ENCODE measurements around the gene GZMM. TPM values are rescaled to one million over a fixed set of nuclear protein-coding genes. Genes with fewer than 3 reads are reported as not detected.

The GZMM gene
- total RNA-seq, 1 experiment from 2014 or later: not detected

DNA sequence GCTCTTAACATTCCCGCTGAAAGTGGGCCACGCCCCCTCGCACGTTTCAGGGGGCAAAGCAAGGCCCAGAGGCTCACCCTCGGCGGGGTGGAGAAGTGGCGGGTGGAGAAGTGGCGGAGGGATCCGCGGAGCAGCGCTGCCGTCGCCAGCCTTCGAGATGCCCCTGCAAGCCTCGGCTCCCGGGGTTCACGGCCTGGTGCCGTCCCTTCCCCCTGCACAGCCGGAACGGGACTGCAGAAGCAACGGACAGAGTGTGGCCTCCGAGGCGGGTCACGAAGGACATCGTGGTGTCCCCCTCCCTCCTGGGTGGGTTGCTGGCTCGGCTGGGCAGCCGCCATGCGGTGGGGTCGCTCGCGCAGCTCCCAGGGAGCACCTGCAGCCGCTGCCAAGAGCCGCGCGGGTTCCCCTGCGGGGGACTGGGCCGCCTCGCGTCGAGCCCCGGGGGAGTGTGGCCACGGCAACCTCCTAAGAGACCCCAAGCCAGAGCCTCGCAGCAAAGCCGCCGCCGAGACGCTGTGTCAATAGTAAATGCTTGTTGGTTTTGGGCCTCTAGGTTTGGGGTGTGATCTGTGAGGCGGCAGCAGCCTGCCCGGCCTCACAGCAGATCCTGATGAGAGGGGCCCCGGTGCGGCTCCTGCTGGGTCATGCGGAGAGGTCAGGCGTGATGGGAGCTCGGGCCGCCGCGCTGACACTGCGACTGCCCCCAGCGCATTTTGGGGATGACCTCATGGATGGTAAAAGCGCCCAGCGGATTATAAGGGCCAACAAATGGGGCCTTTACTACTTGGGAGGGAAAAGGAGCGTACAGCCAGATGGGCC, 31.1 kb upstream of the GZMM start:
- intact Hi-C loops (cut with micrococcal nuclease): no loop called here
- Histone ChIP-seq H3K27me3 (ENCODE audit: low read length) (no peaks in the 10 kb centered on the region), H3K9me3 (ENCODE audit: low read length) (no peaks in the 10 kb centered on the region), H3K4me1 (ENCODE audit: insufficient read depth, low read length) (0 out of 2 replicates have a peak, but pooled peaks cover 5% of the 10 kb centered on the region), H3K9me2 (replicated peaks; ENCODE audit: low read length) (no peaks in the 10 kb centered on the region), H3F3A (ENCODE audit: low read length, unreplicated experiment) (no peaks in the 10 kb centered on the region), H3K27ac (ENCODE audit: low read length) (no peak overlapping the region), H3K4me2 (ENCODE audit: low read length) (no peak overlapping the region), H4K20me1 (ENCODE audit: low read length) (no peaks in the 10 kb centered on the region), H3K79me2 (ENCODE audit: low read length) (peaks cover 11% of the 10 kb centered on the region), H3K4me3 (ENCODE audit: low read length) (no peak overlapping the region), H3K36me3 (ENCODE audit: low read depth, low read length) (no peaks in the 10 kb centered on the region; the same call in 1 of the 2 replicates), H3K9ac (ENCODE audit: low read length) (no peak overlapping the region), H2AFZ (ENCODE audit: low read length) (no peak overlapping the region)
- TF ChIP-seq EZH2 (IDR thresholded peaks at IDR 0.05; ENCODE audit: low read length, unreplicated experiment) (no peak), EZH2phosphoT487 (IDR thresholded peaks at IDR 0.05; ENCODE audit: borderline replicate concordance, low read length) (no peak)
- TF ChIP-seq, protein P1, sequence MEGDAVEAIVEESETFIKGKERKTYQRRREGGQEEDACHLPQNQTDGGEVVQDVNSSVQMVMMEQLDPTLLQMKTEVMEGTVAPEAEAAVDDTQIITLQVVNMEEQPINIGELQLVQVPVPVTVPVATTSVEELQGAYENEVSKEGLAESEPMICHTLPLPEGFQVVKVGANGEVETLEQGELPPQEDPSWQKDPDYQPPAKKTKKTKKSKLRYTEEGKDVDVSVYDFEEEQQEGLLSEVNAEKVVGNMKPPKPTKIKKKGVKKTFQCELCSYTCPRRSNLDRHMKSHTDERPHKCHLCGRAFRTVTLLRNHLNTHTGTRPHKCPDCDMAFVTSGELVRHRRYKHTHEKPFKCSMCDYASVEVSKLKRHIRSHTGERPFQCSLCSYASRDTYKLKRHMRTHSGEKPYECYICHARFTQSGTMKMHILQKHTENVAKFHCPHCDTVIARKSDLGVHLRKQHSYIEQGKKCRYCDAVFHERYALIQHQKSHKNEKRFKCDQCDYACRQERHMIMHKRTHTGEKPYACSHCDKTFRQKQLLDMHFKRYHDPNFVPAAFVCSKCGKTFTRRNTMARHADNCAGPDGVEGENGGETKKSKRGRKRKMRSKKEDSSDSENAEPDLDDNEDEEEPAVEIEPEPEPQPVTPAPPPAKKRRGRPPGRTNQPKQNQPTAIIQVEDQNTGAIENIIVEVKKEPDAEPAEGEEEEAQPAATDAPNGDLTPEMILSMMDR (conservative IDR thresholded peaks at IDR 0.05; ENCODE audit: low read depth, low read length): no peak
- ATAC-seq (no peak), DNase-seq (no peak)
- no TSS peak for BruUV-seq (replicated peaks)
- ChIA-PET CTCF (no interaction called here), POLR2A (ENCODE audit: unreplicated experiment) (no interaction called here)

- Histone ChIP-seq H3K4me2 (ENCODE audit: low read length) (no peak overlapping the region), H3K27ac (ENCODE audit: low read length) (no peak overlapping the region), H3K9me3 (ENCODE audit: low read length) (no peaks in the 10 kb centered on the region), H3F3A (ENCODE audit: low read length, unreplicated experiment) (no peaks in the 10 kb centered on the region), H4K20me1 (ENCODE audit: low read length) (no peaks in the 10 kb centered on the region), H3K36me3 (ENCODE audit: low read depth, low read length) (no peaks in the 10 kb centered on the region; the same call in 1 of the 2 replicates), H3K27me3 (ENCODE audit: low read length) (no peaks in the 10 kb centered on the region), H2AFZ (ENCODE audit: low read length) (no peak overlapping the region), H3K9ac (ENCODE audit: low read length) (no peak overlapping the region), H3K79me2 (ENCODE audit: low read length) (peaks cover 4% of the 10 kb centered on the region), H3K4me1 (ENCODE audit: insufficient read depth, low read length) (0 out of 2 replicates have a peak, but pooled peaks cover 2% of the 10 kb centered on the region), H3K4me3 (ENCODE audit: low read length) (no peak overlapping the region), H3K9me2 (replicated peaks; ENCODE audit: low read length) (no peaks in the 10 kb centered on the region)
- ATAC-seq (no peak), DNase-seq (no peak)
- no peak for TF ChIP-seq EZH2 (IDR thresholded peaks at IDR 0.05; ENCODE audit: low read length, unreplicated experiment)
- TF ChIP-seq, protein P1 (conservative IDR thresholded peaks at IDR 0.05; ENCODE audit: low read depth, low read length): no peak
- no peak for TF ChIP-seq EZH2phosphoT487 (IDR thresholded peaks at IDR 0.05; ENCODE audit: borderline replicate concordance, low read length)
- ChIA-PET POLR2A (ENCODE audit: unreplicated experiment) (no interaction called here), CTCF (no interaction called here)
- no TSS peak for BruUV-seq (replicated peaks)
- intact Hi-C loops (cut with micrococcal nuclease): no loop called here
Observed at GRCh38 chr19:513368-514165, 30.3 kb upstream of the GZMM start.

Measured in PC-3 (cell line).